D721Med (cell line): ENCODE measurements around the gene PRKAR1B.

Source experiments
- DNase-seq: peaks from one replicate; pipeline ENCODE4 v3.0.0; 2011; ENCODE audit warnings: low spot score; ENCODE audit not compliant: insufficient read length
- FAIRE-seq: peaks from 2 replicates; lab custom pipeline; 2011; peaks lifted over from hg19 to GRCh38; lab: Jason Lieb, UNC
- CTCF ChIP-seq: IDR thresholded peaks from 2 replicates; pipeline ENCODE4 v1.5.1; 2012; ENCODE audit warnings: mild to moderate bottlenecking, control low read depth; ENCODE audit not compliant: insufficient read depth; ENCODE audit errors: missing control alignments

Gene PRKAR1B

GRCh38 chr7:716222-716621 lies 10.9 kb downstream of the PRKAR1B start:
- FAIRE-seq (no peak), DNase-seq (no peak)
- TF ChIP-seq CTCF = no peak

- FAIRE-seq (no peak), DNase-seq (no peak)
- no peak for TF ChIP-seq CTCF
Observed at GRCh38 chr7:714251-714671, 12.8 kb downstream of the PRKAR1B start.

GRCh38 chr7:713488-714230 lies 13.4 kb downstream of the PRKAR1B start:
- TF ChIP-seq CTCF = no peak
- FAIRE-seq = no peak
- no peak for DNase-seq

GRCh38 chr7:713139-713457 lies 14.0 kb downstream of the PRKAR1B start:
- no peak for FAIRE-seq
- no peak for DNase-seq
- no peak for TF ChIP-seq CTCF

GRCh38 chr7:712381-713138 lies 14.5 kb downstream of the PRKAR1B start:
- no peak for DNase-seq
- FAIRE-seq = no peak
- no peak for TF ChIP-seq CTCF

- no peak for DNase-seq
- no peak for FAIRE-seq
- no peak for TF ChIP-seq CTCF
Observed at GRCh38 chr7:711922-712380, 15.1 kb downstream of the PRKAR1B start.
